HG03521 (cell line): Measurements from ENCODE around the gene ARMC7.
A peak's percentile ranks its signal among the peaks of the same experiment; 100 is the strongest.
"Not testable (repeated sequence)": the region's sequence is repeated elsewhere in the genome, so short reads cannot be mapped to it uniquely, and the experiment has no call there.

Source experiments
- ATAC-seq: cut with Tn5 transposase; IDR thresholded peaks from one replicate; pipeline ENCODE4 v1.9.1; 2021; ENCODE audit warnings: mild to moderate bottlenecking, moderate library complexity; ENCODE audit not compliant: unreplicated experiment

The ARMC7 gene

GRCh38 chr17:75127936-75128335 lies 18.2 kb downstream of the ARMC7 start:
- not testable (repeated sequence) for ATAC-seq

GRCh38 chr17:75128694-75129505 lies 19.1 kb downstream of the ARMC7 start:
- ATAC-seq, result no peak

DNA sequence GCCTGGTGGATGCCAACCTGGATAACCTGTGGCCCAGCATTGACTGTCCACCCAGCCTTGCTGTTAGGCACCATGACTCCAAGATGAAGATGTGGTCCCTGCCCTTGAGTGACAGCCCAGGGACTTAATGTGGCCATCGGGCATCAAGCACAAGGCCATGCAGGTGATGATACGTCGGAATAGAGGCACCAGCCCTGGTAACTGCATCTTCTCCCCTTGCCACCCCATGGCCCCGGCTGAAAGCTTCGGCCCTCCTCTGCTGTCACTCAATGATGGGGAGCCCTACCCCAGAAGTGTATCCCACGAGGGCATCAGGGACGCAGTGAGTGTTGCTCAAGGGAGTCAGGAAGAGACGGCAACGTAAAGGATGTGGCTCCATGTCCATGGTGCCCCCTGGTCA lies 19.8 kb downstream of the ARMC7 start:
- ATAC-seq, result no peak

DNA sequence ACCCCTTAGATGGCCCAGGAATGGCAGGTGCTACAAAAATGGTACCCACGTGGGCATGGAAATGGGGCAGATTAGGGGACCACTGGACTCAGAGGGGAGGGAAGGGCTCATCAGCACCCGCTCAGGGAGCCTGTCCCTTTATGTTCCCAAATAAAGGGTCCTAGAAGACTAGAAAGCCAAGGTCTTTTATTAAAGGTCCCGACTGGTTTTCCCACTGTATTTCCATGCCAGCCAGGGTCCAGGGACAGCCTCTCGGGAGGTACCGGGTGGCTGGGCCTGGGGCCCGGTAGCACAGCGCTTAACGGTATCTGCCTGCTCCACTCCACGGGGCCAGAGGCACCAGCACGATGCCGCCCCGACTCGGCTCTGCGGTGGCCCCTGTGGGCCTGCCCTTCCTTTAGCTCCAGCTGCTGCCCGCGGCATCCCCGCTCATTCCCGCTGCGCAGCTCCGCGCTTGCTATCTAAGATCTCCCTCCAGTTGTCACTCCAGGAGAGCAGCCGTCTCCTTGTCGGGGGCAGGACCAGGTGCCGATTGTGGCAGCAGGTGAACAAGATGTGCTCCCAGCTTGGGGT lies 20.4 kb downstream of the ARMC7 start:
- ATAC-seq, result no peak

GRCh38 chr17:75130632-75131277 lies 21.0 kb downstream of the ARMC7 start:
- ATAC-seq, result peak; percentile 7

DNA sequence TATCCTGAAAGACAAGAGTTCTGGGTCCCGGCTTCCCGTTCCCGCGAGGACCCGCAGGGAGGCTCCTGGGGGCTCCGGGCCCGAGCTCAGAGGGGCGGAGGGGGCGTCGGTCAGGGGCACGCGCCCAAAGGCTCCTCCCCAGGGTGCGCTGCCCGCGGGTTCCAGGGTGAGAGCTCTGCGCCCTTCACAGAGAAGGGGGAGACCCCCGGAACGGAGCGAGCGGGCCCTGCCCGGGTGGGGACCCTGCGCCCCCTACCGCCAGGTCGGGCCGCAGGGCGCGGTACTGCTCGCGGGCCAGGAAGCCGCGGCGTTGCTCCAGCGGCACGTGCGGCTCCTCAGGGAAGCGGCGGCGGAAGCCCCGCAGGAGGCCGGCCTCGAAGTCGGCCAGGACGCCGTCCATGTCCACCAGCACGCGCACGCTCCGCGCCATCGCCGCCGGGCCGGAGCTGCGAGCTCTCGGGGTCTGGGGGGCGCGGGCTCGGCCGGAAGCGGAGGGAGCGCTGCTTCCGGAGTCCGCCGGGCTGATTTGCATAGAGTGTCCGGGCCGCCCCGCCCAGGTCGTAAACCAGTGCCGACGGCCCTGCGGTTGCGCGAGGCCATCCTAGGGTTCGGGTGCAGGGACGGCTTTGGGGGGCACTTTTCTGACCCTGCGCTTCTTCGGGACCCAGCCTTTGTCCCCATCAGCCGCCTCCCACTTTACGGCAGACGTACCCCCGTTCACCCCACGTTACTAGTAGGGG lies 21.7 kb downstream of the ARMC7 start, which contains the start of gene NT5C:
Gene NT5C (minus strand): TSS at position 465 of the 740 bp plus-strand sequence. CDS start 35 bp downstream, at position 430.
- peak; percentile 75 for ATAC-seq

- not testable (repeated sequence) for ATAC-seq
Measured at GRCh38 chr17:75132018-75133000, 22.5 kb downstream of the ARMC7 start.

DNA sequence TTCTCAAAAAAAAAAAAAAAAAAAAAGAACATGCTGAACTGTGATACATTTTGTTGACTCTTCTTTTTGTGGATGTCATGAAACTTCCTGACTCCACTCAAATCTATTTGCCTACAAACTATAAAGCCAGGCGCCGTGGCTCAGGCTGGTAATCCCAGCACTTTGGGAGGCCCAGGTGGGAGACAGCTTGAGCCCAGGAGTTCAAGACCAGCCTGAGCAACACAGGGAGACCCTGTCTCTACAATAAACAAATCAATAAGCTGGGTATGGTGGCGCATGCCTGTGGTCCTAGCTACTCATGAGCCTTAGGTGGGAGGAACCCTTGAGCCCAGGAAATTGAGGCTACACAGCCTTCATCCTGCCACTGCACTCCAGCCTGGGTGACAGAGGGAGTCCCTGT lies 23.2 kb downstream of the ARMC7 start:
- no peak for ATAC-seq

DNA sequence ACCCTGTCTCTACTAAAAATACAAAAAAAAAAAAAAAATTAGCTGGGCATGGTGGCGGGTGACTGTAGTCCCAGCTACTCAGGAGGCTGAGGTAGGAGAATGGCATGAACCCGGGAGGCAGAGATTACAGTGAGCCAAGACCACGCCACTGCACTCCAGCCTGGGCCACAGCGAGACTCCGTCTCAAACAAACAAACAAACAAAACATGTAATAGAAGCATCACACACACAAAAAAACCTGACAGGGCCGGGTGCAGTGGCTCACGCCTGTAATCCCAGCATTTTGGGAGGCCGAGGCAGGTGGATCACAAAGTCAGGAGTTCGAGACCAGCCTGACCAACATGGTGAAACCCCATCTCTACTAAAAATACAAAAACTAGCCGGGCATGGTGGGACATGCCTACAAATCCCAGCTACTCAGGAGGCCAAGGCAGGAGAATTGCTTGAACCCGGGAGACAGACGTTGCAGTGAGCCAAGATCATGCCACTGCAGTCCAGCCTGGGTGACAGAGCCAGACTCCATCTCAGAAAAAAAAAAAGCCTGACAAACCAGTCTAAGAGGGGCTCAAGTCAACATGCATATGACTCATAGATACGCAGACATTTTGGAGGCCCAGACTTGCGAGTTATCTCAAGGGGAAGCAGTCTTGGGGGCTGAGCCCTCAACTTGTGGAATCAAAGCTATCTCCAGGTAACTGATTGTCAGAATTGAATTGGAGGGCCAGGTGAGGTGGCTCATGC lies 24.0 kb downstream of the ARMC7 start:
- not testable (repeated sequence) for ATAC-seq

DNA sequence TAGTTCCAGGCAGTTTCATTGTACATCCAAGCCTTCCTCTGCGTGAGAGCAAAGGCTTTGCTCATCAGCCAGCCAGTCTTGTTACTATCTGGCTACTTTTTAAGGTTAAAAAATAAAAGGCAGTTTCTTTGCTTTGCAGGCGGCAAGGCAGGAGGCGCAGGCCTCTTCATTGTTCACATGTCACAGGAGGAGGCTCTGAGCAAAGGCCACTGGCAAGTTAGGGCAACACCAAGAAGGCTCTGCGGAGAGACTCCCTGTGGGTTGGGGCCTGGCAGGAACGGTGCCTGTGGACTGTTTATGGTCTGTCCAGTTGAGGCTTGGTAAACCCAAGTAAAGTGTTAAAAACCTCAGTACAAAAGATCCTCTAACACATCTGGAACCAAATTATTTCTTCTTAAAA lies 25.7 kb downstream of the ARMC7 start:
- ATAC-seq, result no peak

DNA sequence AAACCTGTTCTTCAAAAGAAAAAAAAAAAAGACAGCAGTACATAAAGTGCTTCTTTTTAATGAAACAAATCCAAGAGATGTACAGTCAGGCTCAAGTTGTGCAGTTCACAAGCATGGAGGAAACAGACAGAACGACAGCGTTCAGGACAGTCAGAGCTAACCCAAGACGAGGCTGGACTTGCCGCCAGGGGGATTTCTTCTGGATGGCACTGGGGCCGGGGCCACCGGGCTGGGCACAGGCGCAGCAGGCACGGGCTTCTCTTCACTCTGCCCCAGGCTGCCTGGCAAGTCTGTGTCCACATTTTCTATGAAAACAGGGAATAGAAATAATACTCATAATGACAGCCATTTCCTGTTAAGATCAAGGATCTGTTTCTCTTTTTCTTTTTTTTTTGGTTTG lies 26.2 kb downstream of the ARMC7 start:
- no peak for ATAC-seq

- not testable (repeated sequence) for ATAC-seq
Measured at GRCh38 chr17:75137762-75138161, 28.0 kb downstream of the ARMC7 start.

- ATAC-seq, result no peak
Measured at GRCh38 chr17:75138519-75138918, 28.8 kb downstream of the ARMC7 start.

GRCh38 chr17:75142236-75142971 lies 32.6 kb downstream of the ARMC7 start:
- ATAC-seq, result no peak

DNA sequence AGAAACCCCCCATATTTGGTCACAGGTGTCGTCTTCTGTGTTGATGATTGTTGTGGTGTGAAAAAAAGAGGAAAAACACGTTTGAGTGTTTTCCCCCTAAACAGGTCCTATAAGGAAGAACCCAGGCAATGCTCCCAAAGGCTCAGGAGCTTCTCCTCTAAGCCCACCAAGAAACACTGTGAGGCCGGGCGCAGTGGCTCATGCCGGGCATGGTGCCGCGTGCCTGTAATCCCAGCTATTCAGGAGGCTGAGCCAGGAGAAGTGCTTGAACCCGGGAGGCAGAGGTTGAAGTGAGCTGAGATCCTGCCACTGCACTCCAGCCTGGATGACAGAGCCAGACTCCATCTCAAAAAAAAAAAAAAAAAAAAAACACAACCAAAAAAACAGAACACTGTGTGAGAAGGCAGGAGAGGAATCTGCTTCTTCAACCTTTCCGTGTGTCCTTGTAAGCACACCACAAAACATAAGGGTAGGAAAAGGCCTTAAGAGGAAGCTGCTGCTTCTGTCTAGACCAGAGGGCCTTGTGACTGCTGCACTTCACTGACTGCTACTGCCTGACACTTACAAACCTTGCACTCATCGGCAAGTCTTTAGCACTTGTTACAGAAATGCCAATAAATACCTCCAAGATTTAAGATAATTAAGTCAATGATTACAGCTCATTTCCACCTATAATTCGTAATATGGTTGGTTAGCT lies 35.2 kb downstream of the ARMC7 start:
- ATAC-seq, result no peak

DNA sequence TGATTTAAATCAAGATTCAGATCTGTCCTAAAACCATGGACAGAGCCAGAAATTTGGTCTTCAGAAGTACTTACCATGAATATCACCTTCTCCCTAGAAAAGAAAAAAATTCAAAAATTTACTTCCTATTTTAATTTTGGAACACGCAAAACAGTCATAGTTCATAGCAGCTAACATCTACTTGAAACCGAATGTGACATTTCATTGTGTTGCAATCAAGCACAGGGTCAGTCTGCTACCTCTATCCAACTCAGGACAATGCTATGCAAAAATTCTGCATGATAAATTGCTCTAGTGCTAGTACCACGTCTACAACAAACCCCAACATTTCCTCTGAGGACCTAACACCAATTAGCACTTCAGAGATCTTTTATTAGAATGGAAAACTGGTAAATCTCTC lies 36.8 kb downstream of the ARMC7 start:
- no peak for ATAC-seq

- no peak for ATAC-seq
Measured at GRCh38 chr17:75147878-75148546, 38.2 kb downstream of the ARMC7 start.

GRCh38 chr17:75151930-75152329 lies 42.2 kb downstream of the ARMC7 start:
- no peak for ATAC-seq
